NCI-H2029 (cell line): Measurements from ENCODE around the gene STAT6.

Source experiments
- DNase-seq: peaks from one replicate; lab custom pipeline; 2025; lab: John Stamatoyannopoulos, UW

The STAT6 gene, protein sequence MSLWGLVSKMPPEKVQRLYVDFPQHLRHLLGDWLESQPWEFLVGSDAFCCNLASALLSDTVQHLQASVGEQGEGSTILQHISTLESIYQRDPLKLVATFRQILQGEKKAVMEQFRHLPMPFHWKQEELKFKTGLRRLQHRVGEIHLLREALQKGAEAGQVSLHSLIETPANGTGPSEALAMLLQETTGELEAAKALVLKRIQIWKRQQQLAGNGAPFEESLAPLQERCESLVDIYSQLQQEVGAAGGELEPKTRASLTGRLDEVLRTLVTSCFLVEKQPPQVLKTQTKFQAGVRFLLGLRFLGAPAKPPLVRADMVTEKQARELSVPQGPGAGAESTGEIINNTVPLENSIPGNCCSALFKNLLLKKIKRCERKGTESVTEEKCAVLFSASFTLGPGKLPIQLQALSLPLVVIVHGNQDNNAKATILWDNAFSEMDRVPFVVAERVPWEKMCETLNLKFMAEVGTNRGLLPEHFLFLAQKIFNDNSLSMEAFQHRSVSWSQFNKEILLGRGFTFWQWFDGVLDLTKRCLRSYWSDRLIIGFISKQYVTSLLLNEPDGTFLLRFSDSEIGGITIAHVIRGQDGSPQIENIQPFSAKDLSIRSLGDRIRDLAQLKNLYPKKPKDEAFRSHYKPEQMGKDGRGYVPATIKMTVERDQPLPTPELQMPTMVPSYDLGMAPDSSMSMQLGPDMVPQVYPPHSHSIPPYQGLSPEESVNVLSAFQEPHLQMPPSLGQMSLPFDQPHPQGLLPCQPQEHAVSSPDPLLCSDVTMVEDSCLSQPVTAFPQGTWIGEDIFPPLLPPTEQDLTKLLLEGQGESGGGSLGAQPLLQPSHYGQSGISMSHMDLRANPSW

DNA sequence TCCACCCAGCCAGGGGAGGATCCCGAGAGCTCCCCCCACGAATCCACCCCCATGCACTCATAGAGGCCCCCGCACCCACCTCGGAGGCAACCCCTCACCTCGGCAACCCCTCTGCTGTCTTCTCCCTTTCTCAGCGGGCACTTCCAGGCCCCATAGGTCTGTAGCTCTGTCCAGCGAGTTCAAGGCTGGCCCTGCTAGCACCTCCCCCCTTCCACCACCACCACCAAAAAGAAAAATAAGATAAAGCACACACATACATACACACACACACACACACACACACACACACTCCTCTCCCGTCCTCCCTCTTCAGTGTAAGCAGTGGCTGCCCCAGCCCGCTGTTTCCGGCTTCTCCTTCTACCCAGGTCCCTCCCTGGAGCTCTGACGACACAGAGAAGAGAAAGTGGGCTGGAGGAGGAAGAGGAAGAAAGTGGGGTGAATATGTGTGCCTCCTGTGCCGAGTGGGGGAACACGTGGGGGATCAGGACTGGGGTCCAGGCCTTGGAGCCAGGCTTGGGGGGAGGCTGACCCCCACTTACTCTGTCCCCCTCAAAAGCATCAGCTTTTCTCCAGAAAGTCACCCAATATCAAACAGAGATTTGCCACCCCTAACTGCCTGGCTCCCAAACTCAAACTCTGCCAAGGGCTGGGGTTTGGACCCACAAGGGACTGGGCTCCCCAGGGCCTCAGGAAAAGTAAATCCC is at the start of gene STAT6:
STAT6 (minus strand) TSS at position 332 of the 704 bp plus-strand sequence. CDS start 3,084 bp downstream, outside the sequence.
- DNase-seq: peak; percentile 69

DNA sequence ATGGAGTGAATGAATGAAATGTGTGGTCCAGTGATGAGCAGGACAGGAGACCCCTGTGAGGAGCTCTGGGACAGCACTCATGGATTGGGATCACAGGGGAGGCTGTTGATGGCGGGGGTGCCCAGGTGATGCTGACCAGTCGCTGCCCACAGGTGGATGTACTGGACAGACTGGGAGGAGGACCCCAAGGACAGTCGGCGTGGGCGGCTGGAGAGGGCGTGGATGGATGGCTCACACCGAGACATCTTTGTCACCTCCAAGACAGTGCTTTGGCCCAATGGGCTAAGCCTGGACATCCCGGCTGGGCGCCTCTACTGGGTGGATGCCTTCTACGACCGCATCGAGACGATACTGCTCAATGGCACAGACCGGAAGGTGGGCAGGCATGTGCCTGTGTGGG is 49.6 kb upstream of the STAT6 start:
- DNase-seq: no peak

DNA sequence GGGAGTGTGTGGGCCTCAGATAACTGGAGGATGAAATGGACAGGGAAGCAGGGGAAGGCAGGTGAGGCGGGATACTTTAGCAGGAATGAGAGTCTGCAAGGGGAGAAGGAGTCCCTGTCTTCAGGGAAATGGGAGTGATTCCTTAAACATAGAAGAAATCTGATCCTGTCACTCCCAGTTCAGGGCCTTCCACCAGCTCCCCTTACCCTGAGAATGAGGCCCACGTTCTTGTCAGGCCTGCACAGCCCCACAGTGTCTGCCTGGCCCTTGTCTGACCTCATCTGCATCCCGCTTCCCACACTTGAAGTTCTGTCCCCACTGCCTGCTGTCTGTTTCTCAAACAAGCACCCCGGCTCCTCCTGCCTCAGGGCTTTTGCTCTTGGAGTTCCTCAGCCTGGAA is 48.9 kb upstream of the STAT6 start:
- DNase-seq: no peak

DNA sequence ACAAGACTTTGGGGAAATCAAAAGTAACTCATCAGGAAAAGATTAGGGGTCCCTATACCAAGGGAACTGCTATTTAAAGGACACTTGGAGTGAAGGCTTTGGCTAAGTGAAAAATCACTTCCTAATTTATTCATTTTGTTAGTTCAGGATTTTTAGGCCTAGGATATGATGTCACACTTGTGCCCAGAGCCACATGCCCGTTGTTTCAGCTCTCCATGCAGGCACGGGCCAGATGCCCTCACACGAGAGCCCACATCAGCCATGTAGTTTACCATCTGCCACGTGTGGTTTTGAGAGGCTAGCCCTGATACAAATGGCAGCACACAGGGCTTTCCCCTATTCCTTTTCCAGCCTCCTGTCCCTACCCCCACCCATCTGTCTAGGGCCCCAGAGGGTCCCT is 48.1 kb upstream of the STAT6 start:
- no peak for DNase-seq

DNA sequence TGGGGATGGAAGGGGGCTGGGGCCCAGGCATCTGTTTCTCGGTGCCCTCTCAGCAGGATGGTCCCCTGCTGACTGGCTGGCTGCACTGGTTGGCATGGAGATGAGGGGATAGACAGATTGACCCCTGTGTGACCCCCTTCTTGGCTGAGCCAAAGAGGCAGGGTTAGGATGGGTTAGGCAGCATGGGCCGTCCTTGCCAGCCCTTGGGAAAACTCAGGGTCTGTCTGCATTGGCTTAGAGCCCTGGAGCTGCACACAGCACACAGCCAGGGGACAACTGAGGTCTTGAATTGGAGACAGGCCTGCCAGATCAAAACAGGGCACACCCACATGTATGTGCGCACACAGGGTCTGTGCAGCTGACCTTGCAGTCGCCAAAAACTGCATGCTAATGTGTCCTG is 47.5 kb upstream of the STAT6 start:
- DNase-seq: no peak

DNA sequence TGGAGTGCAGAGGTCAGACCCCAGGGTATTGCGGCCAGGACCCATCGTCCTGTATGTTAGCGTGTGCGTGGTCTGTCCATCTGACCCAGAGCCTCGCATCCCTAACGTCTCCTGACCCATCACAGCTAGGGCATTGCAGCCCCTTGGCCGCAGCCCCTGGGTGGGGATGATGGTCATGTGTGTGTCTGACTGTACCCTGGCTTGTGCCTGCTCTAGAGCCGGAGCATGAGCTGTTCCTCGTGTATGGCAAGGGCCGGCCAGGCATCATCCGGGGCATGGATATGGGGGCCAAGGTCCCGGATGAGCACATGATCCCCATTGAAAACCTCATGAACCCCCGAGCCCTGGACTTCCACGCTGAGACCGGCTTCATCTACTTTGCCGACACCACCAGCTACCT is 47.0 kb upstream of the STAT6 start:
- DNase-seq: no peak

DNA sequence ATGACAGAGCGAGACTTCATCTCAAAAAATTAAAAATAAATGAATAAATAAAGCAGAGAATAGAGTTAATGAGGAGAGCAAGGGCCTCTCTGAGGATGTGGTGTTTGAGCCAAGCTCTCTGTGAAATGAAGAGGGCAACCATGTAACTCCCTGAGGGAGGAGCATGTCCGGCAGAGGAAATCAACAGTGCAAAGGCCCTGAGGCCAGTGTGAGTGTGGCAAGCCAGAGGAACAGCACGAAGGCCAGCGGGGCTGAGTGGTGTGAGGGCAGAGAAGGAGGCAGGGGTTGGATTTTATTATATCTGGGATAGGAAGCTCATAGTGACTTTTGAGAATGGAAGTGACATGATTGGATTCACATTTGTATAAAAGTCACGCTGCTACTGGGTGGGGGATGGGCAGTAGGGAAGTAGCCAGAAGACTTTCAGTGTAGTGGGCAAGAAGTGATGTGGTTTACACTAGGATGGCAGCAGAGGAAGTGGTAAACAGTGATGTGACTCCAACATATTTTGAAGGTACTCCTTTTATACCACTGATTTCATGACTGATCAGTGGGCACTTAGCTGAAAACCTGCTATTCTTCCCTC is 46.5 kb upstream of the STAT6 start:
- DNase-seq: no peak

DNA sequence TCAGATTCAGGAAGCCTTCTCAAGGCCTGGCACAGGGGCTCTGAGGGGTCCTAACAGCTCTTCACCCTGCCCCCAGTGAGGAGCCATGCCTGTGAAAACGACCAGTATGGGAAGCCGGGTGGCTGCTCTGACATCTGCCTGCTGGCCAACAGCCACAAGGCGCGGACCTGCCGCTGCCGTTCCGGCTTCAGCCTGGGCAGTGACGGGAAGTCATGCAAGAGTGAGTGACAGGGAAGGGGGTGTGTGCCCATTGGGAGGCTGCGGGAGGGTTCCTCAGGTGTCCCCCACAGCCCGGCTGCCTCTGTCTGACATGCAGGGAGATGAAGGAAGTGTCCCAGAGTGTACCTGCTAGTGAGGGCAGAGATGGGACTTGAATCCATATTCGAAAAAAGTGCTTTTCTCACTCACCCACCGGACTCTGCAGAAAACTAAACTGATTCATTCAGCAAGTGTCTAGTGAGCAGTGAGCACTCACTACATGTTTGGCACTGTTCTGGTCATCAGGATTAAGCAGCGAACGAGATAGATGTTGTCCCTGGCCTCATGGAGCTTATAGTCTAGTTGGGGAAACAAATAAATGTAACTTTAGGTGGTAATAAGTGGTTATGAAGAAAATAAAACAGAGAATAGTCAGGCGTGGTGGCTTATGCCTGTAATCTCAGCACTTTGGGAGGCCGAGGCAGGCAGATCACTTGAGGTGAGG is 45.7 kb upstream of the STAT6 start:
- no peak for DNase-seq

DNA sequence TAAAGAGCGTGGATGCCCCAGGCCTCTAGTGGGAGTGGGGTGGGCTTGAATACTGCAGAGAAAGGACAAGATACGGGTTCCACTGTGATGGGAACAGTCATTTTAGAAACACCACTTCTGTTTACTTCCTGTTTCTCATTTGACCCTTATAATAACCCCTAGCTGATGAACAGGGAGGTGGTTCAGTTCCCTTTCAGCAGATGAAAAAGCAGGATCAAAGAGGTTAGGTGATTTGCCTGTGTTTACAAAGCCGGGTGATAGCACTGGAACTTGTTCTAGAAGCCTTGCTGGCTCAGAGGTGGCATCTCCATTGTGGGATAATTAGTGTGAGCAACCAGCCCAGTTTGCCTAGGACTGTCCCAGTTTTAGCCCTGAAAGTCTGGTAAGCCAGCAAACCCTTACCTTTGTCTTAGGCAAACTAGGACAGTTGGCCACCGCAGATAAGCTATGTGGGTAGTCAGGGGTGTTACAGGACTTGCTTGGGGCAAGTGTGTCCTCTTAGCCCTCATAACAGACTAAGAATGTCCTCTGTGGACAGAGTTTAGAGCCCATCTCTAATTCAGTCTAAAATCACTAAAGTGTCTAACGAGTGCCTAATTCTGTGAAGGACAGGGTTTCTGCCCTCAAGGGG is 43.8 kb upstream of the STAT6 start:
- DNase-seq: no peak

DNA sequence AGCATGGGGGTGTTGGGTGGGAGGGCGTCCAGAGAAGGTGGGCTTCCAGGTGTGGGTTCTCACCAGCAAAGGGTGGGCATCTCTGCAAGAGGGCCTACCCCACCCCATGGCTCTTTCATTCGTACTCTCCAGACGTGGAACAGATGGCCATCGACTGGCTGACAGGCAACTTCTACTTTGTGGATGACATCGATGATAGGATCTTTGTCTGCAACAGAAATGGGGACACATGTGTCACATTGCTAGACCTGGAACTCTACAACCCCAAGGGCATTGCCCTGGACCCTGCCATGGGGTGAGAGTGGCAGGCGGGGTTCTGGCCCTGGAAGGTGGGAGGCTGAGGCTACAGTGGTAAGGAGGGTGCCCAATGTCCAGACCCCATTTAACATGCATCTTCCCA is 42.9 kb upstream of the STAT6 start:
- no peak for DNase-seq

DNA sequence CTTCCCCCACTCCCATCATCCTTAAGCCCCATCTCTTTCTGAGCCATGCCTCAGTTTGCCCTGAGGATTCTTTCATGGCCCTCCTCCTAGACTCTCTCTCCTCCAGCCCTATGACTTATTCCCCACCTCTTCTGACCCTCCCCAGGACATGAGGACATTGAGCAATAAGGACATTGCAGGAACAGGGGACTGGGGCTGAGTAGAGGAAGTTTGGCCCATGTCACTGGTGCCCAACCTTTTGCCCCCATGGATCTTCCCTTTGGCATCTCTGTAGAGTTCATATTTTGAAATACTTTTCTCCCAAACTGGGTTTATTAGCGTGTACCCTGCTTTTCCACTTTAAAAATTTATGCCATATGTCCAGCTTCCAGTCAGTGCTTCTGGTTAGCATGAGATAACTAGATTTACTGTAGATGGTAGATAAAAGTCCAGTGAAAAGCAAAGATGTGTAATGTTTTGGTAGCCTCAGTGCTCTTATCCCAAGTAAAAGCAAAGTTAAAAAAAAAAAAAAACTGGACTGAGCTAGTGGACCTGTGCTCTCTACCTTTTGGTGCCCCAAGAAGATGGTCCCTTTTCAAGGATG is 42.3 kb upstream of the STAT6 start:
- DNase-seq: no peak

DNA sequence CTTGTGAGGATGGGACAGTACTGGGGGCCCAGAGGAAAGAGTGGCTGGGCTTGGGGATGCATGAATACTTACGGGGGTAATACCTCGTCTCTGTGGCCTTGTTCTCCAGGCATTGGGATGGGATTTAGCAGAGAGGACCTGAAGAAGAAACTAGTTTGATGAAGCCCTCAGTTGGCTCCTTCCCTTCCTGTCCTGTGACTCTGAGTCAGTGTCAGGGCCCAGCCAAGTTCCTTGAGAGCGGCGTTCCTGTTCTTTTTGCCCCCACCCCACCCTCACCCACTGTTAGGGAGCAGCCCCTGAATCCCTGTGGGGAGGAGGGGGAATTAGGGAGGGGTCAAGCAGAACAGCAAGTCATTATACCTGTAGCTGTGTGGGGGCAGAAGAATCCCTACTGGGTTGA is 41.5 kb upstream of the STAT6 start:
- DNase-seq: no peak

DNA sequence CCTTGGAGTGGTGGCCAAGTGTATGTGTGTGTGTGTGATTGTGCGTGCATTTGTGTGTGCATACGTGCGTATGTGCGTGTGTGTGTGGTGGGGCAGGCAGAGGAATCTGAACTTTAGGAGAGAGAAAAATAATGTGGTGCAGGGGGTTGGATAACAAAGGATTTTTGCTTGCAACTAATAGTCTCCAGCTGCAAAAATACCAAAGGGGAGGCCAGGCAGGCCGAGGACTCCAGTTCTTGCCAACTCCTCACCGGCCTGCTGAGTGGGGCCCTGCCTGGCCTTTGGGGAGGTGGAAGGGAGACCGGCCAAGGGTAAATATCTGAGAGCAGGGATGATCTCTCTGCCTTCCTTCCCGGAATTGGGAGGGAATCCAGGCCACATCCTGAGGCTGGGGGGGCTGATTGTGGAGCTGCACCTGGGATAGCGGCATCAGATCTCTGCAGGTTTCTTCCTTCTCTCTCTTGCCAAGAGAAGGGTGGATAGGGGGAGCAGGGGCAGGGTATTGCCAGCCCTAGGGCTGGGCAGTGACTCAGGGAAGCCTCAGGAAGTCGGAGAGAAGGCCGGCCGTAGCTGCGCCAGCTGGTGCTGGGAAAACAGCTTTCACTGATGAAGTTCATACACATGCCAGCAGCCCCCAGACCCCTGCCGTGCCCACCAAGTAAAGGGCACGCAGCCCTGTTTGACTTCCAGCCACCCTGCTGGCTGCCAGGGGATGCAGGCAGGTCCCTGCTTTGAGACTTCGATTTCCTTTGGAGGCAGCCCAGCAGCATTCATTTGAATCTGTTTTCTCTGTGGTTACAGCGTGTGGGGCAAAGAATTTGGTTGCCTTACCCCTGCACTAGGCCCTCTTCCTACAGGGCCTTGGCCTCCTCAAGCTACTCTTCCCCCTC is 40.8 kb upstream of the STAT6 start:
- DNase-seq: no peak

DNA sequence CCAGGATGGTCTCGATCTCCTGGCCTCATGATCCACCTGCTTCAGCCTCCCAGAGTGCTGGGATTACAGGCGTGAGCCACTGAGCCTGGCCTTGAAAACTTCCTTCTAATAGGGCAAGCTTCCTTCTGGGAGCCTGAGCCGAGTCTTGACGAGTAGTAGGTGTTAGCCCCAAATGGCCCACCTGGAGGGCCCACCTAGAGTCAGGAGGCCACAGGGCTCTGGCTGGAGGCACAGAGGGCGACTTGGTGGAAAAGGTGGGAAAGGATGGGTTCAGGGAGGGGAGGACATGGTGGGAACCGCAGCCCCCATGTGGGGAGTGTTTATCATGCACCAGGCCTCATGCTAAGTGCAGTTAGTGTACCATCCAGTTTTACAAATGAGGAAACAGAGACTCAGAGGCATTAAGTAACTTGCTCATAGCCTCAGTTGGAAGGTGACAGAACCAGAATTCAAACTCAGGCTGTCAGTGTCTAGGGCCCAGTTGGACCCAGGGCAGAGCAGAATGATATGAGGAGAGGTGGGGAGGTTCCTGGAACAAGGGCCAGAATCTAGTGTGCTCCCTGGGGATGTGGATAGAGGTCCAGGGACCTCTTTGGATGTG is 39.3 kb upstream of the STAT6 start:
- no peak for DNase-seq

DNA sequence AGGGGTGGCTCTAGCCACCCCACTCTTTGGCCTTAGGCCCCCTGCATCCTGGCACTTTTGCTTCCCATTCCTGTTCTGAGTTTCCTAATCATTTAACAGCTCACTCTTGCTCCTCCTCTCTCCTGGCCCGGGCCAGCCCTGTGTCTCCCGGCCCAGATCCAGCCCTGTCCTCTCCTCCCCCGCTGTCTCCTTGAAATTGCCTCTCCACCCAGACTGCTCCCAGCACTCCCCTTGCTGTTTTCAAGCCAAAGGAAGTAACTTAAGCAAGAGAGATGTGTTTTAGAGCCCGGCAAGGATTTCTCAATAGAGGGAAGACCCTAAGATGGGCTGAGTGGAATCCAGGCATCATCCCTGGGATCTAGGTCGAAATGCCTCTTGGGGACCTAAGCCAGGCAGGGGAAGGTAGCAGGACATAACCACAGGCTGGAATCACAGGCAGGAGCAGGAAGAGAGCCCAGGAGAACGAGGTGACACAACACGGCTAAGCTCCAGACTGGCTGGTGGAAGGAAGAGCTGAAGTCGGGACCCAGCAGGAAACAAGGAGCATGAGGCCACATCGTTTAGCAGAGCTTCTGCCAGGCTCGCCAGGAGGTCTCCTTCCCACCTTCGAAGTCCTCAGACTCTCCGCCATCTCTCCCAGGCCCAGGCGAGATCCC is 38.2 kb upstream of the STAT6 start:
- DNase-seq: no peak

DNA sequence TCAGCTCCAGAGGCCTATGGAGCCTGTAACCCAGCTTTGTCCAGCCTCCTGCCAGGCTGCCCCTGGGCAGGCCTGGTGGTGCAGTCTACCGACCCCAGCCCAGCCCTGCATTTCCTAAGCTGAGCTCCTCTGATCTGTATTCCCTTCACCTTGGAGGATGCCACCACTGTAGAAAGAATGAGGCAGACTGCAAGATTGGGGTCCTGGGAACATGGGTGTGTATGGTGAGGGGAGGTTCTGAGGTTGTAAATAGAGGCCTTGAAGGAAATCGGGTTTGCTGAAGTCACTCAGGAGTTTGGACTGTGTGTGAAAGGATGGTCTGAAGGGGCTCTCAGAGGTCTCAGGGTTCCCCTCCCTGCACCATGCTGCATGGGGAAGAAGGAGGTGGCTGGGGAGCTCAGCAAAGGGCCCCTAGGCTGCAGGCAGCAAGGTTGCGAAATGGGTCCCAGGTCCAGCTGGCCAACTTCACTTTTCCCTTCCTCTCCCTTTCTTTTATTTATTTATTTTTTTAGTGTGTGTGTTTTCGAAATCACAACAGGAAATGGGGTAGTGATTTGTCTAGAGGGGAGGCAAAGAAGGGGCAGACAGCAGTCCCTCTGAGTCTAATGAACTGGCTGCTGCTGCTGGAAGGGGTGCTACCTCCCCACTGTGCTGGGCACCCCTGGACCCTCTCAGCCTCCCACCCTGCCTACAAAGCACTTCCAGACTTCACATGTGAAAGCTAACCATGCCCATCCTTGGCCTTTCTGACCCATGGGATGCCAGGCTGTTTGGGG is 37.5 kb upstream of the STAT6 start:
- DNase-seq: no peak

DNA sequence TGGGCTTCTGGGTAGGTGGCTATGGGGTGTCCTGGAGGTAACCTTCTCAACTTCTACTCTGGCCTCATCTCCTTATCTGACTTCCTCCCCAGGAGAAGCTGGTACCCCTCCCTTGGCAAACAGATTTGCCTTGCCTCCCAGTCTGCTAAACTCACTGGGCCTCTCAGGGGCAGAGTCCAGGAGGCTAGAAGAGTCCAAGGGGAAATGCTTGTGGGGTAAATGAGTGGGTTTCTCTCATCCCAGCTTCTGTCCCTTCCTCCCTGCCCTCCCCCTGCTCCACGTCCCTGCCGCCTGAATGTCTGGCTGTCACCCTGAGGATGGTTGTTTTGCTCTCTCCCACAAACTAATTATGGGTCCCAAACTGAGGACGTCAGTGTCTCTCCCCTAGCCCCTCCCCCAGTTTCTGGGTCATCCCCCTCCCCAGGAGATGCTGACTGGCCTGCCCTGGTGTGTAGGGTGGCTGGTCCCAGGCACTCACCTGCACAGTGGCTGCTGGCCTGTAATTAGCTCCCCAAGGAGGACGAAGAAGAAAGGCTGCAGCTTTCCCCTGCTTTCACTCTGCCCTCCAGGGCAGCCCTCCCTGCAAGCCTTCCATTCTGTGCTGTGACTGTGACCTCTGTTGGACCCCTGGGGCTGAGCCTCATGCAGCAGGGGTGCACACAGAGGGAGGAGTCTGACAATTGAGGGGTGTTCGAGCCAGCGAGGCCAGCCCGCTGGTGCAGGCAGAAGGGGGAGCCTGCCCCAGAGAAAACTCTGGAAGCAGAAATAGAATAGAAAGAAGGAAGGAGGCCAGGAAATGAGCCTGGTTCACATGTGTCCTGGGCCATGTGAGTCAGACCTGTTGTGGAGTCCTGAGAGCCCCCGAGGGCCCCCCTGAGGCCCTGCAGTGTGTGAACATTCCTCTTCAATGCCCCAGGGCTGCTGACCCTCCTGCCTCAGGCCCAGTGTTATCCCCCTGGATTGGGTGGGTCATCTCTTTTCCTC is 36.1 kb upstream of the STAT6 start, which contains the start of gene LRP1-AS:
LRP1-AS (minus strand) TSS at position 659 of the 984 bp plus-strand sequence.
- no peak for DNase-seq
